Measurements from ENCODE around the gene HDGFL2.

HDGFL2 gene

GRCh38 chr19:4499855-4500254, 27.8 kb downstream of the HDGFL2 start:
- DNase-seq = no peak

GRCh38 chr19:4500841-4501591, 28.9 kb downstream of the HDGFL2 start:
- DNase-seq = no peak

- DNase-seq = no peak
These were observed 29.6 kb downstream of the HDGFL2 start for GRCh38 chr19:4501691-4502090.

GRCh38 chr19:4502282-4503131, 30.4 kb downstream of the HDGFL2 start:
- no peak for DNase-seq

DNA sequence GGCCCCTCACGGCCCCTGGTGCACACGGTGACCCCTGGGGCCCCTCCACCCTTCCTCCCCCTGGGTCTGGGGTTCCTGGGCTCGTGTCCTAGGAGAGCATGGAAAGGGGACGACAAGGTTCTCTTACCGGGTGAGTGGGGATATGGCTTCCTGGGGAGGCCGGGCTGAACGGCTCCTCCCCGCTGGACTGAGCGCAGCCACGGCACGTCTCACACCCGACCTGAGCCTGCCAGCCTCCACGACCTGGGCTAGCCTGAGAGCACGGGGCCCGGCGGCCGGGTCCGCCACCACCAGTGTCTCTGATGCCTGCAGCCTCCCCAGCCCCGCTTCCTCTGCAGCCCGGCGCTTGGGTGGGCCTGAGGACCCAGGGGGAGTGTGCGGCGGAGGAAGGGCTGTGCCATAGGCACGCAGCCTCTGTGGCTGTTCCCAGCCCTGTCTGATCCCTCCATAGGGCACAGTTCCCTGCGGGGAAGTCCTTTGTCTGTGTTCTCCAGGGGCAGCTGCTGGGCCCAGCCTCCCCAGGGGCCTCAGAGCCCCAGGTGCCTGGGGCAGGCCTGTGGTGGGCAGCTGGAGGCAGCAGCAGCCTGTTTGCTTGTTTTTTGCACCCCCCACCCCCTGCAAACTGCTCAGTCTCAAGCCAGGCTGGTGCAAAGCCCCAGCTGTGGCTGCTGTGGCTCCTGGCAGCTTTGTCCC, 31.2 kb downstream of the HDGFL2 start:
- DNase-seq = no peak

DNA sequence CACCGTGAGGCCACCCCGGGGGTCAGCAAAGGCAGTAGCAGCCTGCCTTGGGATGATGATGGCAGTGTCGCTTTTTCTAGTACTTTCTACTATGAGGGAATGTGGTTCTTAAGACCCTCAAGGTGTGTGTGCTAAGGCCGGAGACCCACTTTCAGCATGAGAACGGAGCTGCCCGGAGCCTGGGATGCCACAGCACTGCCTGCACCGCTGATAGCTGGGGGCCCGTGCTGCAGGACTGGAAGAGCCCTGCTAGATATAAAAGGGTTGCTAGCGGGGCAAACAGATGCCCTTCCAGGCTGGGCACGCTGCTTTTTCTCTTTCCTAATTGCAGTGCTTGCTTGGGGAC, 31.7 kb downstream of the HDGFL2 start:
- DNase-seq = no peak

- peak; percentile 72 for DNase-seq
These were observed 32.2 kb downstream of the HDGFL2 start for GRCh38 chr19:4504297-4504701.

- no peak for DNase-seq
These were observed 32.9 kb downstream of the HDGFL2 start for GRCh38 chr19:4504891-4505569.

DNA sequence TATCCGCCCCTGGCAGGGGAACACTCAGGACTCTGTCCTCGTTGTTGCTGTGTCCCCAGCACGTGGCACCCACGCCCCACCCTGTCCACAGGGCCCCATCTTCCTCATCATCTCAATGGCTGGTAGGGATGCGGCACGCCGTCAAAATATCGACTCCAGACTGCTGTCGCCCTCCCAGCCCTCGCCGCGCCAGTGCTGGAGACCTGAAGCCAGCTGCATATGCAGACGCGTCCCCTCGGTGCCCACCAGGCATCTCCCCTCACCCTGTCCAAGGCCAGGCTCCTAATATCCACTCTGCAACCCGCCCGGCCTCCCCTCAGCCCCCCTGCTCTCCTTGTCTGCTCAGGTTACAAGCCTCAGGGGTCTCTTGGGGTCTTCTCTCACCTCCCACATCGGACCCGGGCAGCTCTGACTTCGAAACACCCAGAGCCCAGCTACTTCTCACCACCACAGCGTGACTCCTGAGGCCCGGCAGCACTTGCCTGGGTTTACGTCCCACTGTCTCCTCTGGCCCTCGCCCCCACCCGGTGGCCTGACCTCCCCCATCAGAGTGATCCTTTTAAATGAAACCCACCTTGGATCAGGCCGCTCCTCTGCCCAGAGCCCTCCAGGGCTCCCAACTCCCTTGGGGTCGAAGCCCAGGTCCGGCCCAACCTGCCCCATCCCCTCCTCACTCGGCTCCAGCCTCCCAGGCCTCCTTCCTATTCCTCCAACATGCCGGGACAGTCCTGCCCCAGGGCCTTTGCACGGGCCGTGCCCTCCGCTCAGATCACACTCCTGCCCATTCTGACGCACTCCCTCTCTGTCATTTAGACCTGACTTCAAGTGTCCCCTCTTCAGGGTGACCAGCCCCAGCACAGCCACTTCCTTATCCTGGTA, 33.7 kb downstream of the HDGFL2 start:
- no peak for DNase-seq

DNA sequence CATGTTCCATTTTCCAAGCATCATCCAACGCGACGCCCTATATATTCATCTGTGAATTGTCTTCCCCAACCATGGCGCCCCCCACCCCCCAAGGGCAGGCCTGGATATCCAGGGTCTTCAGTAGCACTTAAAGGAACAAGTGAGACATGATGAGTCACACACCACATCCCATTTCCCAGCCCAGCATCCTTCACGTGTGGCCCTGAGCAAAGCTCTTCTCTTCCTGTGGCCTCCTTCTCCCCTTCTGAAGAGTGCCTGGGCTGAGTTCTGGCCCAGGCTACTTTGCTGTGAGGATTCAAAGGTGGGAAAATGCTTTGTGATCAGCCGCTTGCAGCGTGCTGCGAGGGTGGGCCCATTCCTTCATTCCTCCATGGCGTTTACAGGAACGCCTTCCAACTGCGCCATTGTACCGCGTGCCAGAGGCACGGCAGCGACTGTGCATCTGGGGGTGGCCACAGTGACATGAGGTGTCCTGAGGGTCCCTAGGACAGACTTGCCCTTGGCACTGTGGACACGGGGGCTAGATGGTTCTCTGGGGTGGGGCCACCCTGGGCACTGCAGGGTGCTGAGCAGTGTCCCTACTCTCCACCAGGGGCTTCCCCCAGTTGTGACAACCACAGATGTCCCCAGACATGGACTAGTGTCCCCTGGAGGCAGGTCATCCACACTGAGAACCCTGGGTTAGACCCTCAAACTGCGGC, 34.5 kb downstream of the HDGFL2 start:
- DNase-seq = no peak

- no peak for DNase-seq
These were observed 35.0 kb downstream of the HDGFL2 start for GRCh38 chr19:4507150-4507452.

DNA sequence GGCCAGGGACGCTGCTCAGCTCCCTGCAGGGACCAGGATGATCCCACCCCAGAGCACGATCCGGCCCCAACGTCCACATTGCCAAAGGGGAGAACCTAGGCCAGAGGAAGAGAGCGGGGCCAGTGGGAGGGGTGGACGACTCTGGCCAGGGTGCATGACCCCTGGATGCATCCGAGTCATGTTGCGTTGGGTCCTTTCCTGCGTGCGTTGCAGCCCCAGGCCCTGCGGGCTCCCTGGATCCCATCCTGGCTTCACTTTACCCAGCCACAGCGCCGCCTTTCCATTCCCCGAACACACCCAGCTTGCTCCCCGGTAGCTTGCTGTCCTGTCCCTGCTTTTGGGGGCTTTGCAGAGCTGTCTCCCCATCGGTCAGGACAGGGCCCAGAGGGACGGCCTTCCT, 35.7 kb downstream of the HDGFL2 start:
- no peak for DNase-seq

- DNase-seq = no peak
These were observed 36.6 kb downstream of the HDGFL2 start for GRCh38 chr19:4508698-4509097.

GRCh38 chr19:4510435-4511255, 38.5 kb downstream of the HDGFL2 start:
- DNase-seq = no peak

DNA sequence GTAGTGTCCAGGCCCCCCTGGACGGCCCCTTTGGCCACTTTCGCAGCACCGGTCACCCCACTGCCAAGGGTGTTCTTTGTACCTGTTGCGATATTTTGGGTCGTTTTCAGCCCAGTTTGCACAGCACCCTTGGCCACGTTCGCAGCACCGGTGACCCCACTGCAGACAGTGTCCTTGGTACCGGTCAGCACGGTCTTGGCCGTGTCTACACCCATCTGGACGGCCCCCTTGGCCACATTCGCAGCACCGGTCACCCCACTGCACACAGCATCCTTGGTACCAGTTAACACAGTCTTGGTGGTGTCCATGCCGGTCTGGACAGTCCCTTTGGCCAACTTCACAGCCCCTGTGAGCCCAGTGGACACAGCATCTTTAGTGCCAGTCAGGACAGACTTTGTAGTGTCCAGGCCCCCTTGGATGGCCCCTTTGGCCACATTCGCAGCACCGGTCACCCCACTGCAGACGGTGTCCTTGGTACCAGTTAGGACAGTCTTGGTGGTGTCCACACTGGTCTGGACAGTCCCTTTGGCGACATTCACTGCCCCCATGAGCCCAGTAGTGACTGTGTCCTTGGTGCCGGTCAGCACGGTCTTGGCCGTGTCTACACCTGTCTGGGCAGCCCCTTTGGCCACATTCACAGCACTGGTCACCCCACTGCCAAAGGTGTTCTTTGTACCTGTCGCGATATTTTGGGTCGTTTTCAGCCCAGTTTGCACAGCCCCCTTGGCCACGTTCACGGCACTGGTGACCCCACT, 39.4 kb downstream of the HDGFL2 start:
- DNase-seq = no peak

DNA sequence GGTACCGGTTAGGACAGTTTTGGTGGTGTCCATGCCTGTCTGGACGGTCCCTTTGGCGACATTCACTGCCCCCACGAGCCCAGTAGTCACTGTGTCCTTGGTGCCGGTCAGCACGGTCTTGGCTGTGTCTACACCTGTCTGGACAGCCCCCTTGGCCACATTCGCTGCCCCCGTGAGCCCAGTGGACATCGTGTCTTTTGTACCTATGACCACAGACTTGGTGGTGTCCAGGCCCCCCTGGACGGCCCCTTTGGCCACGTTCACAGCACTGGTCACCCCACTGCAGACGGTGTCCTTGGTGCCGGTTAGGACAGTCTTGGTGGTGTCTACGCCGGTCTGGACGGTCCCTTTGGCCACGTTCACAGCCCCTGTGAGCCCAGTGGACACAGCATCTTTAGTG, 40.0 kb downstream of the HDGFL2 start:
- no peak for DNase-seq

DNA sequence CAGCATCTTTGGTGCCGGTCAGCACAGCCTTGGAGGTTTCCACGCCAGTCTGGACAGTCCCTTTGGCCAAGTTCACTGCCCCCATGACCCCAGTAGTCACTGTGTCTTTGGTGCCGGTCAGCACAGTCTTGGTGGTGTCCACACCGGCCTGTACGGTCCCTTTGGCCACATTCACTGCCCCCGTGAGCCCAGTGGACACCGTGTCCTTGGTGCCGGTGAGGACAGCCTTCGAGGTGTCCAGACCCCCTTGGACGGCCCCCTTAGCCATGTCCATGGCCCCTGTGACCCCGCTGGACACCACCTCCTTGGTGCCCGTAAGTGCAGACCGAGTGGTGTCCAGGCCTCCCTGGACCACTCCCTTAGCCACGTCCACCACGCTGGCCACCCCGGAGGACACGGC, 41.2 kb downstream of the HDGFL2 start:
- DNase-seq = no peak

DNA sequence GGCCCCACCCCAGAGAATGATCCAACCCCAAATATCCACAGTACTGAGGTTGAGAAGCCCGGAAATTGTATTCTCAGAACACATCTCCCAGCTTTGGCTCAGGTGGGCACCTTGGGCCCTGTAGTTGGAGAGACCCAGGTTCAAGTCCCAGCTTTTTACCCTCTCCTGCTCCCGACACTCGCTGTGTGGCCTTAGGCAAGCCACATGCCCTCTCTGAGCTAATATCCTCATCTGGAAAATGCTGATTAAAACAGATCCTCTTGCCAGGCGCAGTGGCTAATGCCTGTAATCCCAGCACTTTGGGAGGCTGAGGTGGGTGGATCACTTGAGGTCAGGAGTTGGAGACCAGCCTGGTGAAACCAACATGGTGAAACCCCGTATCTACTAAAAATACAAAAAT, 43.6 kb downstream of the HDGFL2 start:
- DNase-seq = no peak

DNA sequence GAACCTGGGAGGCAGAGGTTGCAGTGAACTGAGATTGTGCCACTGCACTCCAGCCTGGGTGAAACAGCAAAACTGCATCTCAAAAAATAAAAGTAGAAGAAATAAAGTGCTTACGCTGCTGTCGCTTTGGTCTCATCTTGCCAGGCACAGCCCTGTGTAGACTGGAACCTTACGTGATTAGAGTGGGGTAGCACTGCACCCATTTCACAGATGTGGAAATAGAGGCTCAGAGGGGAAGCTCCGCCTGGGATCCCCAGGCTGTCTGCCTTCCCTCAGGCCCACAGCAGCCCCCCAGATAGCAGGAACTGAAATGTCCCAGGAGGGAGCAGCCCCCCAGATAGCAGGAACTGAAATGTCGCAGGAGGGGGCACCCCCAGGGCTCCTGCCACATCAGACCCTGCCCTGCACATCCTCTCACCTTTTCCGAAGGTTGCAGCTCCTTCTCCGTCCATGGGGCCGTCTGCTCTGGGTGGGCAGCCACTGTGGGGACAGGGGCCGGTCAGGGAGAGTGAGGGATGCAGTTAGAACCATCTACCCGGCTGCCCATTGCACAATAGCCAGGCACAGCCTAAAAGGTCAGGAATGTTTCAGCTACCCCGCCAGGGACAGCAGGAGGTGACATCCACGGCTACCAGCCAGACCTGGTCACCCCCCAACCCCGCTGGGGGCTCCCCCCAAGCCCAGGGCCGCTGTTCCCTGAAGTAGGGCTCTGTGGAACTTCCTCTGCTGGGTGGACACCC, 44.3 kb downstream of the HDGFL2 start:
- no peak for DNase-seq
